NCI-H226 (cell line): ENCODE results near the gene SOBP.

ENCODE experiments used
- DNase-seq: peaks from one replicate; pipeline ENCODE4 v3.0.0-alpha.2; 2015

The SOBP gene

DNA sequence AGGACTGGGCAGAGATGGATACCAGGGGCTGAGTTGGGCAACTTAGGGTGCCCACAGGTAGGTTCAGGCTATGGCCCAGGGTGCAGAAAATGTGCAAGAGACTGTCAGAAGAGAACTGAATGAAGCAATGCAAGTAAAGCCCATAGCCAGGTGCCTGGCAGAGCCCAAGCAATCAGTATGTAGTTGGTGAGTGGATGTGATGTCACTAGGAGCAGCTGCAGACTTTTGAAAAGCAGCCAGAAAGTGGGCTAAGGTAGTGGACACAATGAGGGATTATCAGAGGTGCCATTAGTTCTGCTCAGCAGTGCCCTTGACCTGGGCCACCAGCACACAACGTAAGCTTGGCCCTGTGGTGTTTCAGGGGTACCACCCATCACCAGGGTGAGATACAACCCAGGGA is 135.3 kb downstream of the SOBP start:
- no peak for DNase-seq

DNA sequence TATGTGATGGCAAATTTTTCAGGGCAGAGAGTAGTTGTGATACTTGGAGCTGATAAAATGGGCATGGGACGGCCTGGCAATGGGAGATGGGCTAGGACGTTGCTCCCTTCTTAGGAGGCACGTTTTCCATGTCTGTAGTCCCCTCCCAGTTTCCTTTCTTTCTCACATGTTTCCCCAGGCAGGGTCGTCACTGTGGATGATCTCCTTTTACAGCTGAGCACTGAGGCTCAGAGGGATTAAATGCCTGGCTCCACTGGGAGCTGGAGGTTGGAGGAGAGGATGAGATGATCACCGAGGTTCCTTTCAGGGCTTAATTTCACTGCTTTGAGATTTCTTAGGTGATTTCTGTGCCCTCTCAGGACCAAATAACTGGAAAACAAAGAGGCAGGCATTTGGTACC is 136.7 kb downstream of the SOBP start:
- DNase-seq = no peak

DNA sequence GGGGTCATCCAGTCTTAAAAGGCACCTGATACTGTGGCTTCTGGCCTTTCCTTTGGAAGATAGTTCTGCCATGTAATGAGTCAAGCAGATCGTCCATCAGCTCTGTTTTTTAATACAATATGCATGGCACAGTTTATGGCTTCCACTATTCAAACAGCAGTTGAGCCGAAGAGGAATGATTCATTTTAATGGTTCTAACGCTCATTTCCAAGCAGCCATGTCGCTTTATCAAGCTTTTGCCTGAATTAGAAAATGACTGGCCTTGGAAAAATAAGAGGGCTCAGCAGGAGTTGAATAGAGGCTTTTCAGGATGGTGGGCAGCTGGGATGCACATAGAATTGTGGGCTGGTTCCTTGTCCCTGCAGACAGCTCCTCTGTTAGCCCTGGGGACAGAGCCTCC is 138.1 kb downstream of the SOBP start:
- no peak for DNase-seq

DNA sequence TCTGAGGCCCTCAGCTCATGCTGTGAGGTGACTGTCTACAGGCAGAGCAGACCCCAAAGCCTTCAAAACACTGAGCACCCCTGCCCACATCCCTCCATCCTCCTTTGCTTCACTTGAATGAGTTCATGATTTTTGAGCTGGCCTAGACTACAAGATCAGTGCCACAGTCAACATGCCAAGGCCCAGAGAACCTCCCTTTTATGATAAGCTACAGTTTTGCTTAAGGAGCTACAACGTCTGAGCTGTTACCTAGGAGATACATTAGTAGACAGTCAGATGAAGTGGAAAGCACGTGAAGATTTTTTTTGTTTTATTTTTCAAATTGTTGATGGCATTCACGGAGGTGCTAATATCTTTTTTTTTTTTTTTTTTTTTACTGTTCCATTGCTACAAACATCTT is 139.0 kb downstream of the SOBP start:
- DNase-seq = no peak

DNA sequence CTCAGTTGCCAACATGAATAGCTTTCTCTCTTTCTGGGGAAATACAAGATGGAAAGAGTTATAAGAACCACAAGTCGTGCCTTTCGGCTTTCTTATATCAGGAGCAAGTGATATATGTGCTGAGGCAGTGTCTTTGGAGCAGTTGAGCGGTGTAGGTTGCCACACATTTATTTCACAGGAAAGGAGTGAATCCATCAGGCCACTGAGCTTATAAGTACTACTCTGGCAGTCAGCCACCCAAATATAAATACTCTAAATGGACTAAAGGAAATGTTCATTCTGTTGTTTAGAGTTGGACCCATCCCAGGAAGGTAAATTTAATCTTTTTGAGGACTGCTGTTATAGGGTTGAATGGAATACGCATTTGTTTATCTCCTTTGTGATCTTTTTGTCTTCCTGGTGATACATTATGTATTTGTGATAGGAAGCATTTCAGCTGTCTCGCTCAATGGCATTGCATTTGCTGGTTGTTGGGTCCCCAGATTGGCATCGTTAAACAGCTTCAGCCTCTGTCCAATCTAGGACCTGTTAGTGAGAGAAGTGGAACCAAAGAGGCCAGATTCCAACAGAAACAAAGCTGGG is 139.7 kb downstream of the SOBP start:
- DNase-seq = no peak

DNA sequence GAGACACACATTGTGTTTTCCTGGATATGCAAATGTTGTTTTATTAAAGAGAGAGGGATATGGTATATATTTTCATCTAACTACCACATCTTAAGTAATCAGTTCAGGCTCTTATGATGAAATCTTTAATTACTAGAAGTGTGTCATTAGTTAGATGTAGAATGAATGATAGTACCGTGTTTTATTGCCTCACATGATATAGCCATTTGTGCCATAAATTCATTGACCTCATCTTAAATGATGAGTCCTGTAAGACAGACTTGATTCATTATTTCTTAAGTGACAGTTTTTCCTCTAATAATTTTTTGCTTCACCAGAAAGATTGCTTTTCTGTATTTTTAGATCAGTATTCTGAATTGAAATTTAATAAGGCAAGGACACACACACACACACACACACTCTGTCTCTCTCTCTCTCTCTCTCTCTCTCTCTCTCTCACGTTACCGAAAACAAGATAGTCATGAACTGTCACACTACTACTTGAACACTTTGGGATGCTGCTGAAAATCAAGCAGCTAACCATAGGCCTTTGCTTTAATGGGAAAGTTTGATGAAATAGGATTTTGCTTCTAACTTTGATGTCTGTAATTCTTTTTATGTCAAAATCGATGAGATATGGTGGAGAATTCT is 140.5 kb downstream of the SOBP start:
- no peak for DNase-seq

DNA sequence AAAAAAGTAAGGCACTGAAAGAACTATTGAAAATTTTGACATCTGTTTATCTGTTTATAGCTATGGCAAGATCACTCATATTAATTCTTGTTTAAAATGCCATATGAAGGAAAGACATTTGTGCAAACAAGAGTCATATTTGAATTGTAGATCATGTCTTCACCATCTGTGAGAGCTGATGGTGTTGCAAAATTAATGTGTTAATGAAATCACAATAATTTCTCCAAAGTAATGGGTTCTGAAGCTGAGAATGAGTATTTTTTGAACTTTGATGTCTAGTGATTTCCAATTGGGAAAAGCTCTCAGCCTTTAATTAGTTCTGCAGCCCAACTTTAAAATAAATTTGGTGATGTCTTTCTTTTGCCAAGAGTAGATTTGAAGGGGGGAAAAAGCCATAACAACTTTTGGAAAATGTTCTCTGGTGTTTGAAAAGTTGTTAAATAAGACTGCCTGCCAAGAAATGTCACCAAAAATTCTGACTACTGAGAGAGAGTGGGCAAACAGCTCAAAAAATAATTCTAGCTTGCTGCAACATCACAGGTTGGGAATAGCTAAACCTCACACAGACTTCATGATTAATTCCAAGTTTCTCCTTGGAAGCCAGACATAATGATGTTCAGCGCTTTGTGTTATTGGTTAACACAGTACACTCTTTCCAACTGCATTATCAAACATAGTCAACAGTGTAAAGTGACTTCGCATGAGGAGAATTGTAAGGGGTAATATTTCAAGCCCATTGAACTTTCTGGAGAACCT is 142.6 kb downstream of the SOBP start:
- DNase-seq = no peak

DNA sequence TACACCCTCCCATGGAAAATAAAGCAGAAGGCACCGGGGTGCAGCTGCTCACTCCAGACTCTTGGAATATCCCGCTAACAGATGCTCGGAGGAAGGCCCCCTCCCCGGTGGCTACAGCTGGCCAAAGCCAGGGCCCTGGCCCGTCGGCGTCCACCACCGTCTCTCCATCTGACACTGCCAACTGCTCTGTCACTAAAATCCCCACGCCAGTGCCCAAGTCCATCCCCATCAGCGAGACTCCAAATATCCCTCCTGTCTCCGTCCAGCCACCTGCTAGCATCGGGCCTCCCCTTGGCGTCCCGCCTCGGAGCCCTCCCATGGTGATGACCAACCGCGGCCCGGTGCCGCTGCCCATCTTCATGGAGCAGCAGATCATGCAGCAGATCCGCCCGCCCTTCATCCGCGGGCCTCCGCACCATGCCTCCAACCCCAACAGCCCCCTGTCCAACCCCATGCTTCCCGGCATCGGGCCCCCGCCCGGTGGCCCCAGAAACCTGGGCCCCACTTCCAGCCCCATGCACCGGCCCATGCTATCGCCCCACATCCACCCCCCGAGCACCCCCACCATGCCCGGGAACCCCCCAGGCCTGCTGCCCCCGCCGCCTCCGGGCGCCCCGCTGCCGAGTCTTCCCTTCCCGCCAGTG is 143.9 kb downstream of the SOBP start:
- DNase-seq = no peak

DNA sequence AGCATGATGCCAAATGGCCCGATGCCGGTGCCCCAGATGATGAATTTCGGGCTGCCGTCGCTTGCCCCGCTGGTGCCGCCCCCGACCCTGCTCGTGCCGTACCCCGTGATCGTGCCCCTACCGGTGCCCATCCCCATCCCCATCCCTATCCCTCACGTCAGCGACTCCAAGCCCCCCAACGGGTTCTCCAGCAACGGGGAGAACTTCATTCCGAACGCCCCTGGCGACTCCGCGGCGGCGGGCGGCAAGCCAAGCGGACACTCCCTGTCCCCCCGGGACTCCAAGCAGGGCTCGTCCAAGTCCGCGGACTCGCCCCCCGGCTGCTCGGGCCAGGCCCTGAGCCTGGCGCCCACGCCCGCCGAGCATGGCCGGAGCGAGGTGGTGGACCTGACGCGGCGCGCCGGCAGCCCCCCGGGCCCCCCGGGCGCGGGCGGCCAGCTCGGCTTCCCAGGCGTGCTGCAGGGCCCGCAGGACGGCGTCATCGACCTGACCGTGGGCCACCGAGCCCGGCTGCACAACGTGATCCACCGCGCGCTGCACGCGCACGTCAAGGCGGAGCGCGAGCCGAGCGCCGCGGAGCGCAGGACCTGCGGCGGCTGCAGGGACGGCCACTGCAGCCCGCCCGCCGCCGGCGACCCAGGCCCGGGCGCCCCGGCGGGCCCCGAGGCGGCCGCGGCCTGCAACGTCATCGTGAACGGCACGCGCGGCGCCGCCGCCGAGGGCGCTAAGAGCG is 144.6 kb downstream of the SOBP start:
- no peak for DNase-seq

DNA sequence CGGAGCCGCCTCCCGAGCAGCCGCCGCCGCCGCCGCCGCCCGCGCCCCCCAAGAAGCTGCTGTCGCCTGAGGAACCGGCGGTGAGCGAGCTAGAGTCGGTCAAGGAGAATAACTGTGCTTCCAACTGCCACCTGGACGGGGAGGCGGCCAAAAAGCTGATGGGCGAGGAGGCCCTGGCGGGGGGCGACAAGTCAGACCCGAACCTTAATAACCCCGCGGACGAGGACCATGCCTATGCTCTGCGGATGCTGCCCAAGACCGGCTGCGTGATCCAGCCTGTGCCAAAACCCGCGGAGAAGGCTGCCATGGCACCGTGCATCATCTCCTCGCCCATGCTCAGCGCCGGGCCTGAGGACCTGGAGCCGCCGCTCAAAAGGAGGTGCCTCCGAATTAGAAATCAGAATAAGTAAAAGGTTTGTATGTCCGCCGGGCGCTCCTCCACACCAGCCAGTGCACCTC is 145.2 kb downstream of the SOBP start:
- DNase-seq = no peak

DNA sequence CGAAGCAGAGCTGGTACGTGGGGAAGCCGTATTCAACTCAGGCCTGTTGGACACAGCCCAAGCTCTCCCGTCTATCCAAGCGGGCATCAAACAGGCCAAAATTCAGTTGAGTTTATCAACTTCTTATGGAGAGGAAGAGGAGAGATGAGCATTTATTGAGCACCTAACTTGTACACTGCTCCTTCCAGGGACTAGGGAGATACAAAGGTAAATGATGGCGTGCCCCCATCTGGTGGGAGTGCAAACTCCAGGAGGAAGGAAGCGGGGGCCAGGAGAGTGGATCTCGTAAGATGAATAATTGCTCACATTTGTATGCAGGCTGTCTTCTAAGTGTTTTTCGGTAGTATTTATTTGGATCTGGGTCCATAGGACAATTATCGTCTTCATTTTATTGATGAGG is 146.6 kb downstream of the SOBP start:
- DNase-seq = no peak

DNA sequence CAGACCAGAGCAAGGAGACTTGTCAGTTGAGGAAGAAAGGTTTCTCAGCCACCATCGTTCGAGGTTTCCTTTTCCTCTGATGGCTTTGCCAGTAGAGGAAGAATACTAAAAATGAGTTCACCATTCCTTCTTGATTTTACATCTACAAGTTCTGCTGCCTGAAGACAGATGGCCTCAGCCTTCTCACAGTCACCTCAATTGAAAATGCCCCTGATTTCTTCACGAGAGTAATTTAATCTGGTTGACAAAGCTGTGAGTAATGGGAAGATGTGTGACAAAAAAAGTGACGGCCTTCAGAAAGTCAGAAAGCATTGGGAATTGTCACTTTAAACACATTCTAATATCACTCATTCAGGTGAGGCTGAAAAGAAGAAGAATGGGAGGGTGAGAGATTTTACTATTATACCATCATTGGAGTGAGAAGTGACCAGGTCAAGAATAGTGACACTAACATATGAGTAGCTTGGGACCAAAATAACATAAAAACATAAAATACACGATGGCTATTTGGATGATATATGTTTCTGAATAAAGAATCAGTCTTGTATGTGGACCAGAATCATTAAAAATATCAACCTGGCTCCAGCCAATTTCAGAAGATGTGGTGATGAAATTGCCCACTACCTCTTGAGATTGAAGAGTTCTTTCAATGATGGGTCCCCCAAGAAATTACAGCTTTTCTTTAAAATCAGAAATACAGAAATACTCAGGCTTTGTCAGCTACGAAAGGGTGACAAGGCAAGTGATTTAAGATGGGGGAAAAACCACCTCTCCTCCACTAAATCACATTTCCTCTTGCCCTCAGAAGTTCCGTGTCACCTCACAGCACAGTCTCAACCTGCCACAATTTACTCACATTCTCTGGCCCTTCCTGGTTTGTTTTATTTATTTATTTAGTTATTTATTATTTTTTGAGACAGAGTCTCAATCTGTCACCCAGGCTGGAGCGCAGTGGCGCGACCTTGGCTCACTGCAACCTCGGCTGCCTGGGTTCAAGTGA is 147.7 kb downstream of the SOBP start:
- no peak for DNase-seq

DNA sequence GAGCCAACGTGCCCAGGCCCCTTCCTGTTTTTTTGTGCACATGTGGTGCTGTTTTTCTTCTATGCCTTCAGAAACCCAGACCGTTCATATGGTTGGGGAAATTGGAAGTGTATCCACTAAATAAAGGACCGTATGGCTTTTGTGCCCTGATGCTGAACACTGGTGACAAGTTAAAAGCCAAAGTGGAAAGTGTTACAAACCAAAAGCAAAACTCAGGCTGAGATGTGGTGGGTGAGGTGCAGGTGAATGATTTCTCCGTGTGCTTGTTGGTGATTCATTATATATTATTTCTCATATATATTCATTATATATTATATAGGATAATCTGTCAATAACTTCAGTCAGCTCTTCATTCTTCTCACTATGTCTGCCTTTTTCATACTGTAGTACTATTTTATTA is 148.6 kb downstream of the SOBP start:
- DNase-seq = no peak

DNA sequence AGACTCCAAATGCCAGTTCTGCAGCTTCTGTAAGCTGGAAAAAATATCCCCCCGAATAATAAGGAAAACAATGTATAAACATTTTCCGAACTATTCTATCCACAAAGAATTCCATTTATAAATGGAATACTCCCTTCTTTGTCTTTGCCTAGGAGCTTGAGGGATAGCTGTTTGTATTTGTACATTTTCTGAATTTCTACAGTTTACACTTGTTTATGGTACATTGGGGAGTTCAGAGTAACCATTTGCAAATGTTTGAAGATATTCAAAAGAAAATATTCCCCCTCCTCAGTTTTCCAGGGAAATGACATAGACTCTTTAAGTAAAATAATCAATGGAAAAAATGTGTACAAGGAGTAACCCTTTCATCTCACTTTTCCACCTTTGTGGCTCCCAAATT is 149.6 kb downstream of the SOBP start:
- no peak for DNase-seq

DNA sequence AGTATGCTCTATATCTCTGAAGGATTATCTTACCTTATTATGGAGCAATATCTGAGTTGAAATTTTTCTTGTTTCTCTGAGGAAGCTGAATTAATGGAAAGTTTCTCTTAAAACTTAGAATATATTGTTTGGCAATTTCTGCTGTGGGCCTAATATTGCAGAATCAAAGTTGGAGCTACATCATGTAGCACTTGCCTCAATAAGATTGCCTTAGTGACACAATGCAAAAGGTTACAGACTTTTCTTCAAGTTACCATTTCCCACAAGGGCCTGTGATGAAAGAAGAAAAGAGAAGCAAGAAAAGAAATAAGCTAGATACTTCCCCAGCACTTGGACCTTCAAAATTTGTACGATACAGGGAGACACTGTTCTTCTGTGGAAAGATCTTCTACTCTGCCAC is 151.2 kb downstream of the SOBP start:
- no peak for DNase-seq

DNA sequence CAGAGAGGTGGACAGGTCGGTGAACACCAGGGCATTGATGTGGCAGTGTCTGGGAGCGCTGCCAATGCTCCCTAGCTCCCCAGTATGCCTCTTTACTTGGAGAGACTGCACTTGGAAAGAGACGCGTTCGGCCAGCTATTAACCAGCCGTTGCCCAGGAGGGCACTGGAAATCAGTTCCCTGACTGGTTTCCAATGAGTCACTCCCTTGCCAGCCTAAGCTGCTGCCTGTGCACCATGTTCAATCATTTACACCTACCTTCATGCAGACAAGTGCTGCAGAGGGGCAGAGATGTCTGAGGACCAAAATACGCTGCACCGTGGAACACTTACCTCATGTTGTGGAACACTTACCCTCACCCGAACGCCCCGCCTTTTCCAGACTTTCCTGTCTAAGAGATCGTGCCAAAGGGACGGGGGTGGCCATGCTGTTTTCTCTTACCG is 151.6 kb downstream of the SOBP start:
- no peak for DNase-seq

DNA sequence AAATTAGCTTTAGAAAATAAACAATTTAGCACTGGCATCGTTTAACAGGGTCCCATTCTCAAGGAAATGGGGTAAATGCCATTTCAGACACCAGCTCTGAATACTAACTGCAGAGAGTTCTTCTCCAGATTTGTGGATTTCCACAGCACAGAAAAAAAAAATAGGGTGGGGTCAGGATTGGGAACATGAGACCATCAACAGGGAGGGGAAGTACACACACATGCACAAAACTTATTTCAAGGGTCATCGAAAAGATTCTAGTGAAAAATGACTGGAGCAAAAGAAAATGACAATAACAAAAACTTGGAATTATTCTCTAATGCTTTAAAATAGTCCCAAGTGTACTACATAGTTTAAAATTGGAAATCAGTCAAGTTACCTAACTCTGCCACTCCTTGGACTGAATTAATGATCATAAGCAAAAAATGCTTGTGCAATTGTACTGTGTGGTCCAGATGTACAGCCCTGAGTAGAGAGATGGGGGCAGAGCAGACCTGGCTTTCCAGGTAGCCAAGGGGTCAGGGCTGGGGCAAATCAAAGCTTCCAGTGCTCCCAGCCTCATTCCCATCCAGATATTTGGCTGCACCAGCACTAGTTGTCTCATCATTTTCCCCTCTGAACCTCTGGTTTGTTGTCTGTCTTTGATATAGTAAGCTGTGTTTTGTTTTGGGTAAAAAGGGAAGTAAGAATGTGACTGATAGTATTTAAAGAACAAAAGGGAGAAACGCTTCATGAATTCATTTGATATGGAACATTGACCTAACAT is 152.4 kb downstream of the SOBP start:
- no peak for DNase-seq

DNA sequence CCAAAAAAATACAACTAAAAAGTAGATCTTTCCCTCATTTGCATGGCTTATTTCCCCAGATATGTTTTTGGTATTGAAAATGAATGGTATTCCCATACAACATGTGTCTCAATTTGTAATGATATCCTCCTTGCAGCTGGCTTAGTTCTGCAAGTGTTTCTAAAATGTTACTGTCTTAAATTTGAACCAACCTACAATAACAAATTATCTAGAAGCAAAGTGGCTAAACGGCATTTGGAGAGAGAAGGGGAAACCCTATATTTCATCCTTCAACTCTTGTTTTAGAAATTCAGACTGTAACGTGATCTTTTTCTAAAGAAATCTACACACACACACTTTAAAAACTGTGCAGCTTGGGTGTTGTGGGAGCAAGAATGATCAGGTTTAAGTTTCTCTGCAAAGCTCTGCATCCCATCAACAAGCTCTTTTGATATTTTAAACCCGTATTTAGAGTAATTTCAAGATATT is 153.0 kb downstream of the SOBP start:
- DNase-seq = no peak

DNA sequence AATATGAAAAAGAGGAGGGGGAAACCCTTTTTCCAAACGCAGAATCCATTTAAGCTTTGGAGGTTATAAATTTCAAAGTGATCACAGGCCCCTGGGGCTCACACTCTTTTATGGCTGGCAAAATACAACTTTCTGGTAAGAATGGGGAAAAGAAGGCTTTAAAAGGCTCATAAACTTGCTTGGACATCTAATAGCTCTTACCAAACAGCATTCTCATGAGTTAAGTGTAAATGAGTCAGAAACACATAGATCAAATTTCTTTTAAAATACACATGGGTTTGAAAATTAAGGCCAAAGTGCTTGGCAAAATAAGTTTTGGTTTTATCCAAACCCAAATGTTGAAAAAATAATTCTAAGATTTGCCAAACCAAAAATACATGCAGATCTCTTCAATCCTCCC is 154.6 kb downstream of the SOBP start:
- no peak for DNase-seq

DNA sequence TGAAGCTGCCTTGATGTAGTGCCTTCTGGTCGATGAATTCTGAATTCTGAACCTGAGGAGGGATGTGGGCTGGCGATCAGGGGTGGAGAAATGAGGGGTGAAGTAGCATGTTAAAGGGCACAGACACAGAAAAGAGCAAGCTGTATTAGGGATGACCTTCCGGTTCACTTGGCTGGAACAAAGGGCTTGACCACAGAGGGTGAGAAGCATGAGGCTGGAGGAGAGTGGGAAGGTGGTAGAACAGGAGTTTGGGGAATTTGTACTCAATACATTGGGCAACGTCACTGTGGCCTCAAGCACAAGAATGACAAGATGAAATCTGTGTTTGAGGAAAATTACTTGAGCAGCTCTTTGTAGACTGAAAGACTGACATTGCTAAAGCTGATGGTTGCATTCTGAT is 155.8 kb downstream of the SOBP start:
- no peak for DNase-seq

DNA sequence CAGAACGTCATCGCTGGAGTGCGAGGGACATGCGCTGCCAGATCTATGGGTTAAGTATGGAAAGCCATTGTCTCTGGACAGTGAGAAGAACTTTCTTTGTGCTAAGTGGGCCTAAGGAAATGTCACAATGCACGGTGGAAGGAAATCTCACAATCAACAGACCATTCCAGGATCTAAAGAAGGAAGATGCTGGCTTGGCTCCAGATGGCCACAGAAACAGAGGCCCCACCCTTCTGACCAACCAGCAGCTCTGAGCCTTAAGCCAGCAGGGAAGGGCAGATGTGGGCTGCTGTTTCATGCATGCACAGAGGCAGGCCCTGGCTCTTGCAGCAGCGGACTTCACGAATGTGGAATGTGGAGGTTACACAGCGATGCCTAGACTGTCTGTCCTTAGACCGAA is 156.3 kb downstream of the SOBP start:
- no peak for DNase-seq
